IMR-90 (cell line): ENCODE measurements around the gene CCM2. TPM values are rescaled to one million over a fixed set of nuclear protein-coding genes. Genes with fewer than 3 reads are reported as not detected.

Experiments
- ATAC-seq: fragments of 200-7000 bp; cut with Tn5 transposase; 2 replicates; pipeline ENCODE4 v1.9.1; 2020; ENCODE audit warnings: low read depth, mild to moderate bottlenecking, moderate library complexity
- BruUV-seq: library from RNA; stranded (reverse); fragments of 400-500 nt; replicated peaks from 2 replicates; lab custom pipeline; 2021; lab: Mats Ljungman, UMichigan
- CTCF ChIA-PET: fragments of 300-600 bp; formaldehyde crosslinking; extraction: SDS; loops from one replicate; lab custom pipeline; 2021; ENCODE audit warnings: antibody characterized with exemption; lab: Yijun Ruan, JAX
- POLR2A ChIA-PET: fragments of 300-600 bp; sonication (Branson Sonifier 250); formaldehyde crosslinking; loops from one replicate; lab custom pipeline; 2022; ENCODE audit warnings: antibody characterized with exemption; ENCODE audit not compliant: unreplicated experiment; lab: Charles Lee
- DNase-seq: peaks from one replicate; pipeline ENCODE4 v3.0.0; 2013
- H2AFZ ChIP-seq: replicated peaks from 2 replicates; pipeline ENCODE3; 2013; ENCODE audit warnings: low read length, mild to moderate bottlenecking; ENCODE audit not compliant: poor library complexity
- H2AK5ac ChIP-seq: 2 replicates; pipeline ENCODE4 v1.6.1; 2013; ENCODE audit warnings: low read depth, low read length, inconsistent platforms
- H2AK9ac ChIP-seq: replicated peaks from 2 replicates; pipeline ENCODE3; 2013; ENCODE audit warnings: mild to moderate bottlenecking, low read depth, low read length, moderate library complexity; ENCODE audit not compliant: poor library complexity
- H2BK120ac ChIP-seq: 2 replicates; pipeline ENCODE4 v1.6.1; 2013; ENCODE audit warnings: low read depth, low read length, inconsistent platforms
- H2BK15ac ChIP-seq: 3 replicates; pipeline ENCODE4 v1.6.1; 2013; ENCODE audit warnings: low read depth, low read length, inconsistent platforms
- H2BK20ac ChIP-seq: 2 replicates; pipeline ENCODE4 v1.6.1; 2013; ENCODE audit warnings: low read depth, mild to moderate bottlenecking, inconsistent platforms, low read length, moderate library complexity
- H2BK5ac ChIP-seq: 2 replicates; pipeline ENCODE4 v1.6.1; 2013; ENCODE audit warnings: mild to moderate bottlenecking, low read depth, low read length, inconsistent platforms; ENCODE audit not compliant: poor library complexity, severe bottlenecking
- H3K14ac ChIP-seq: replicated peaks from 2 replicates; pipeline ENCODE4 v1.6.1; 2013; ENCODE audit warnings: low read depth, low read length, inconsistent platforms
- H3K18ac ChIP-seq: 2 replicates; pipeline ENCODE4 v1.6.1; 2013; ENCODE audit warnings: low read depth, low read length, control low read depth
- H3K23ac ChIP-seq: 2 replicates; pipeline ENCODE4 v1.6.1; 2013; ENCODE audit warnings: low read depth, low read length, inconsistent platforms
- H3K27ac ChIP-seq: 2 replicates; pipeline ENCODE4 v1.5.1; 2013; ENCODE audit warnings: mild to moderate bottlenecking, control low read depth, low read length; ENCODE audit not compliant: insufficient read depth
- H3K27me3 ChIP-seq: 2 replicates; pipeline ENCODE4 v1.6.1; 2013; ENCODE audit warnings: low read length; ENCODE audit not compliant: control insufficient read depth, insufficient read depth
- H3K36me3 ChIP-seq: 2 replicates; pipeline ENCODE4 v1.6.1; 2013; ENCODE audit warnings: low read length, mixed read lengths; ENCODE audit not compliant: control insufficient read depth, insufficient read depth
- H3K4ac ChIP-seq: 2 replicates; pipeline ENCODE4 v1.6.1; 2013; ENCODE audit warnings: low read depth, low read length, inconsistent platforms
- H3K4me1 ChIP-seq: 2 replicates; pipeline ENCODE4 v1.6.1; 2013; ENCODE audit warnings: low read length, mixed read lengths; ENCODE audit not compliant: control insufficient read depth, insufficient read depth
- H3K4me2 ChIP-seq: 2 replicates; pipeline ENCODE4 v1.6.1; 2013; ENCODE audit warnings: low read depth, mild to moderate bottlenecking, control low read depth, low read length, moderate library complexity
- H3K4me3 ChIP-seq: 2 replicates; pipeline ENCODE4 v1.5.1; 2013; ENCODE audit warnings: low read depth, mild to moderate bottlenecking, control low read depth, low read length, moderate library complexity; ENCODE audit not compliant: insufficient read depth
- H3K56ac ChIP-seq: 2 replicates; pipeline ENCODE4 v1.6.1; 2013; ENCODE audit warnings: low read length, inconsistent platforms; ENCODE audit not compliant: insufficient read depth; ENCODE audit errors: extremely low read depth
- H3K79me1 ChIP-seq, 2 experiments: 2 replicates each; pipeline ENCODE4 v1.6.1; 2013; ENCODE audit warnings: low read length in 2 of 2, inconsistent platforms in 1 of 2, low read depth in 1 of 2
- H3K9ac ChIP-seq: 2 replicates; pipeline ENCODE4 v1.6.1; 2013; ENCODE audit warnings: low read depth, low read length, control low read depth
- H3K9me1 ChIP-seq: 2 replicates; pipeline ENCODE4 v1.6.1; 2013; ENCODE audit warnings: low read length, inconsistent platforms; ENCODE audit not compliant: insufficient read depth
- H3K9me3 ChIP-seq: 2 replicates; pipeline ENCODE4 v1.6.1; 2013; ENCODE audit warnings: low read length; ENCODE audit not compliant: control insufficient read depth, insufficient read depth
- H4K20me1 ChIP-seq: 2 replicates; pipeline ENCODE4 v1.6.1; 2013; ENCODE audit warnings: low read length, inconsistent platforms; ENCODE audit not compliant: insufficient read depth
- H4K5ac ChIP-seq: 2 replicates; pipeline ENCODE4 v1.6.1; 2013; ENCODE audit warnings: mild to moderate bottlenecking, low read depth, low read length, control low read depth
- H4K8ac ChIP-seq, 2 experiments: 2 replicates each; pipeline ENCODE4 v1.6.1; 2013; ENCODE audit warnings: low read depth in 2 of 2, low read length in 2 of 2, control low read depth in 1 of 2, inconsistent platforms in 1 of 2
- H4K91ac ChIP-seq: 2 replicates; pipeline ENCODE4 v1.6.1; 2013; ENCODE audit warnings: low read depth, low read length, inconsistent platforms; ENCODE audit not compliant: insufficient read depth
- BHLHE40 ChIP-seq: fragments of 150-350 bp; IDR thresholded peaks from 2 replicates; pipeline ENCODE4 v1.6.1; 2016; ENCODE audit warnings: mild to moderate bottlenecking, low read depth, low read length
- CEBPB ChIP-seq: IDR thresholded peaks from 2 replicates; pipeline ENCODE4 v1.6.1; 2012; ENCODE audit warnings: low read depth, low read length, improper control_type of control experiment
- CHD1 ChIP-seq: IDR thresholded peaks from 2 replicates; pipeline ENCODE4 v1.6.1; 2012; ENCODE audit warnings: low read depth, low read length, improper control_type of control experiment
- ELK1 ChIP-seq: fragments of 150-350 bp; IDR thresholded peaks from 2 replicates; pipeline ENCODE4 v1.6.1; 2016; ENCODE audit warnings: low read depth, mild to moderate bottlenecking, low read length, moderate library complexity, borderline replicate concordance
- FOS ChIP-seq: fragments of 150-350 bp; IDR thresholded peaks from 2 replicates; pipeline ENCODE4 v1.6.1; 2016; ENCODE audit warnings: low read depth, low read length
- MAFK ChIP-seq: IDR thresholded peaks from 2 replicates; pipeline ENCODE4 v1.6.1; 2012; ENCODE audit warnings: low read depth, low read length, improper control_type of control experiment
- MAZ ChIP-seq: IDR thresholded peaks from 2 replicates; pipeline ENCODE4 v1.6.1; 2012; ENCODE audit warnings: low read depth, mild to moderate bottlenecking, low read length, improper control_type of control experiment, moderate library complexity, borderline replicate concordance
- MXI1 ChIP-seq: IDR thresholded peaks from 2 replicates; pipeline ENCODE4 v1.6.1; 2012; ENCODE audit warnings: low read depth, mild to moderate bottlenecking, low read length, moderate library complexity, borderline replicate concordance
- NFE2L2 ChIP-seq: fragments of 150-350 bp; IDR thresholded peaks from 2 replicates; pipeline ENCODE4 v1.6.1; 2016; ENCODE audit warnings: low read depth, mild to moderate bottlenecking, low read length
- POLR2A ChIP-seq: IDR thresholded peaks from 2 replicates; pipeline ENCODE4 v1.6.1; 2012; ENCODE audit warnings: mild to moderate bottlenecking, low read depth, low read length
- RAD21 ChIP-seq: IDR thresholded peaks from 2 replicates; pipeline ENCODE4 v1.6.1; 2012; ENCODE audit warnings: low read length, improper control_type of control experiment
- RCOR1 ChIP-seq: IDR thresholded peaks from 2 replicates; pipeline ENCODE4 v1.6.1; 2012; ENCODE audit warnings: mild to moderate bottlenecking, low read length, improper control_type of control experiment; ENCODE audit not compliant: insufficient replicate concordance
- RFX5 ChIP-seq: IDR thresholded peaks from 2 replicates; pipeline ENCODE4 v1.8.0; 2012; ENCODE audit warnings: low read depth, mild to moderate bottlenecking, low read length, moderate library complexity
- SMC3 ChIP-seq: fragments of 150-350 bp; IDR thresholded peaks from 2 replicates; pipeline ENCODE4 v1.6.1; 2016; ENCODE audit warnings: low read depth, mild to moderate bottlenecking, antibody characterized with exemption, low read length, moderate library complexity
- WGBS, 2 experiments: methylation state at CpG; one replicate each; pipeline versions ENCODE4 v1.1.5 to v1.1.7; 2013; ENCODE audit warnings: missing lambda C conversion rate in 2 of 2; ENCODE audit not compliant: insufficient read length in 1 of 2; ENCODE audit errors: extremely low coverage in 2 of 2; 5-methylcytosine and 5-hydroxymethylcytosine counted together
- dilution Hi-C: fragments of 300-500 bp; cut with HindIII; formaldehyde crosslinking; loops from one replicate; pipeline ENCODE4 v1.14.3; 2018; ENCODE audit warnings: low sequenced_read_pairs; ENCODE audit not compliant: unreplicated experiment
- in situ Hi-C: fragments of 300-500 bp; cut with MboI; formaldehyde crosslinking; loops from 3 replicates; pipeline ENCODE4 v1.14.3; 2019; ENCODE audit warnings: low sequenced_read_pairs, inconsistent platforms, mixed read lengths
- intact Hi-C: fragments of 100-400 bp; cut with micrococcal nuclease; formaldehyde crosslinking; loops from 2 replicates; pipeline ENCODE4 v1.10.0; 2022
- polyA plus RNA-seq, 3 experiments: library from polyadenylated mRNA; depleted of rRNA; stranded (reverse); fragments of >200 nt; gene quantifications; 2 replicates each; pipeline ENCODE4 v1.2.3, GENCODE V29; 2012; ENCODE audit warnings: low replicate concordance in 1 of 3
- total RNA-seq: library from RNA; depleted of rRNA; stranded (reverse); fragments of >200 nt; gene quantifications from 2 replicates; pipeline ENCODE4 v1.2.3, GENCODE V29; 2012
- TF ChIP-seq, protein P1 (sequence below): fragments of 150-350 bp; IDR thresholded peaks from 2 replicates; pipeline ENCODE4 v1.6.1; 2017; ENCODE audit warnings: mild to moderate bottlenecking, antibody characterized with exemption, low read length, low read depth
- TF ChIP-seq, protein P2 (sequence below): conservative IDR thresholded peaks from 2 replicates; pipeline ENCODE4 v1.5.1; 2012; ENCODE audit warnings: mild to moderate bottlenecking, low read depth, low read length, improper control_type of control experiment

CCM2 gene
- total and polyA plus RNA-seq, 2 of the 4 experiments (the other 2 are of a cell fraction): 65.2 to 78.5 TPM

GRCh38 chr7:45108863-45109262 is 108.9 kb downstream of the CCM2 start:
- H2BK20ac ChIP-seq: no peak overlapping the region
- no peak for TF ChIP-seq CHD1
- TF ChIP-seq RCOR1: no peak
- TF ChIP-seq, protein P1, sequence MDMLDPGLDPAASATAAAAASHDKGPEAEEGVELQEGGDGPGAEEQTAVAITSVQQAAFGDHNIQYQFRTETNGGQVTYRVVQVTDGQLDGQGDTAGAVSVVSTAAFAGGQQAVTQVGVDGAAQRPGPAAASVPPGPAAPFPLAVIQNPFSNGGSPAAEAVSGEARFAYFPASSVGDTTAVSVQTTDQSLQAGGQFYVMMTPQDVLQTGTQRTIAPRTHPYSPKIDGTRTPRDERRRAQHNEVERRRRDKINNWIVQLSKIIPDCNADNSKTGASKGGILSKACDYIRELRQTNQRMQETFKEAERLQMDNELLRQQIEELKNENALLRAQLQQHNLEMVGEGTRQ: no peak
- TF ChIP-seq RAD21: no peak
- no peak for TF ChIP-seq MAZ
- TF ChIP-seq, protein P2, sequence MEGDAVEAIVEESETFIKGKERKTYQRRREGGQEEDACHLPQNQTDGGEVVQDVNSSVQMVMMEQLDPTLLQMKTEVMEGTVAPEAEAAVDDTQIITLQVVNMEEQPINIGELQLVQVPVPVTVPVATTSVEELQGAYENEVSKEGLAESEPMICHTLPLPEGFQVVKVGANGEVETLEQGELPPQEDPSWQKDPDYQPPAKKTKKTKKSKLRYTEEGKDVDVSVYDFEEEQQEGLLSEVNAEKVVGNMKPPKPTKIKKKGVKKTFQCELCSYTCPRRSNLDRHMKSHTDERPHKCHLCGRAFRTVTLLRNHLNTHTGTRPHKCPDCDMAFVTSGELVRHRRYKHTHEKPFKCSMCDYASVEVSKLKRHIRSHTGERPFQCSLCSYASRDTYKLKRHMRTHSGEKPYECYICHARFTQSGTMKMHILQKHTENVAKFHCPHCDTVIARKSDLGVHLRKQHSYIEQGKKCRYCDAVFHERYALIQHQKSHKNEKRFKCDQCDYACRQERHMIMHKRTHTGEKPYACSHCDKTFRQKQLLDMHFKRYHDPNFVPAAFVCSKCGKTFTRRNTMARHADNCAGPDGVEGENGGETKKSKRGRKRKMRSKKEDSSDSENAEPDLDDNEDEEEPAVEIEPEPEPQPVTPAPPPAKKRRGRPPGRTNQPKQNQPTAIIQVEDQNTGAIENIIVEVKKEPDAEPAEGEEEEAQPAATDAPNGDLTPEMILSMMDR: no peak
- no peak for TF ChIP-seq MAFK
- no peak for TF ChIP-seq POLR2A
- TF ChIP-seq NFE2L2: no peak
- no peak for TF ChIP-seq ELK1
- TF ChIP-seq CEBPB: no peak
- no peak for TF ChIP-seq RFX5
- no peak for TF ChIP-seq FOS
- TF ChIP-seq SMC3: no peak
- TF ChIP-seq MXI1: no peak
- TF ChIP-seq BHLHE40: no peak
- no peak for ATAC-seq
- ChIA-PET POLR2A (interaction anchor here (0.6 kb wide), 1 partner anchor 109 kb away, joined by 7 read pairs; no protein-coding TSS in a partner anchor), CTCF (no interaction called here)
- no peak overlapping the region for H3K14ac ChIP-seq
- no peaks in the 10 kb centered on the region for H3K27me3 ChIP-seq
- 93% methylated on average over 2 of the region's 8 CpGs; no CpG with 5 or more reads in 1 of the 2 experiments for WGBS, 2 experiments
- no peak overlapping the region for H2BK5ac ChIP-seq
- H2AK5ac ChIP-seq: no peak overlapping the region
- in situ Hi-C loops (no loop called here), dilution Hi-C loops (no loop called here), intact Hi-C loops (no loop called here)
- H2AFZ ChIP-seq: no peak overlapping the region
- H3K23ac ChIP-seq: no peak overlapping the region
- H4K5ac ChIP-seq: no peak overlapping the region
- no peak overlapping the region for H3K27ac ChIP-seq
- no peak overlapping the region for H3K4ac ChIP-seq
- no peak overlapping the region for H4K91ac ChIP-seq
- no peak for DNase-seq
- no peak overlapping the region for H3K4me3 ChIP-seq
- no peak overlapping the region for H4K8ac ChIP-seq
- no peaks in the 10 kb centered on the region for H3K9me3 ChIP-seq
- no peak overlapping the region for H2AK9ac ChIP-seq
- H3K18ac ChIP-seq: no peak overlapping the region
- peaks cover 44 to 53% of the 10 kb centered on the region in 2 experiments for H3K79me1 ChIP-seq
- H2BK15ac ChIP-seq: no peak overlapping the region
- no TSS peak for BruUV-seq
- peaks cover 3% of the 10 kb centered on the region; the same call in 1 of the 2 replicates for H3K4me1 ChIP-seq
- no peak overlapping the region for H2BK120ac ChIP-seq
- H3K9ac ChIP-seq: no peak overlapping the region
- peaks cover 28% of the 10 kb centered on the region for H4K20me1 ChIP-seq
- no peak overlapping the region for H3K4me2 ChIP-seq
- no peaks in the 10 kb centered on the region for H3K9me1 ChIP-seq
- H3K56ac ChIP-seq: no peak overlapping the region
- peaks cover 46% of the 10 kb centered on the region for H3K36me3 ChIP-seq
